ENCODE data around the gene ENAH.

GRCh38 chr1:225629483-225629882 lies 23.4 kb downstream of the ENAH start:
- TF ChIP-seq TAF1 (IDR thresholded peaks at IDR 0.05; ENCODE audit: low read depth) (no peak), REST (IDR thresholded peaks at IDR 0.05; ENCODE audit: low read depth) (no peak), RAD21 (IDR thresholded peaks at IDR 0.05; ENCODE audit: low read depth) (no peak), CREB1 (IDR thresholded peaks at IDR 0.05; ENCODE audit: low read depth) (no peak), ZBTB7A (IDR thresholded peaks at IDR 0.05; ENCODE audit: low read depth) (no peak), EP300 (IDR thresholded peaks at IDR 0.05; ENCODE audit: borderline replicate concordance) (no peak), TEAD4 (IDR thresholded peaks at IDR 0.05) (no peak)
- TF ChIP-seq, protein P1, sequence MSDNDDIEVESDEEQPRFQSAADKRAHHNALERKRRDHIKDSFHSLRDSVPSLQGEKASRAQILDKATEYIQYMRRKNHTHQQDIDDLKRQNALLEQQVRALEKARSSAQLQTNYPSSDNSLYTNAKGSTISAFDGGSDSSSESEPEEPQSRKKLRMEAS (IDR thresholded peaks at IDR 0.05): no peak

Data from Ishikawa (cell line).